Cardiac muscle cell (in vitro differentiated cells and primary cell): Measurements from ENCODE around the gene NCF2. TPM values are rescaled to one million over a fixed set of nuclear protein-coding genes. Genes with fewer than 3 reads are reported as not detected.

ENCODE experiments used
- DNase-seq, 2 donors: peaks; one replicate each; pipeline versions ENCODE4 v3.0.0 to v3.0.0-alpha.2; 2010 to 2017; ENCODE audit warnings: low read depth in 1 of 2, low spot score in 1 of 2
- H3K27ac ChIP-seq: fragments of 200-600 bp; sonication (generic); 2 replicates; pipeline ENCODE4 v1.5.1; 2016
- H3K27me3 ChIP-seq: fragments of 200-600 bp; sonication (generic); 2 replicates; pipeline ENCODE4 v1.6.0; 2016; ENCODE audit warnings: control low read depth
- H3K36me3 ChIP-seq: fragments of 200-600 bp; sonication (generic); 2 replicates; pipeline ENCODE4 v1.5.1; 2016; ENCODE audit warnings: control low read depth
- H3K4me1 ChIP-seq: fragments of 200-600 bp; sonication (generic); 2 replicates; pipeline ENCODE4 v1.8.1; 2017; ENCODE audit warnings: low read depth, mild to moderate bottlenecking, mixed run types
- H3K4me3 ChIP-seq: fragments of 200-600 bp; sonication (generic); 2 replicates; pipeline ENCODE4 v1.5.1; 2016; ENCODE audit warnings: mild to moderate bottlenecking
- H3K9me3 ChIP-seq: fragments of 200-600 bp; sonication (generic); 2 replicates; pipeline ENCODE4 v1.5.1; 2017; ENCODE audit warnings: low read depth, mild to moderate bottlenecking, control low read depth
- CTCF ChIP-seq: IDR thresholded peaks from 2 replicates; pipeline ENCODE4 v1.5.1; 2012; ENCODE audit warnings: low read depth, mild to moderate bottlenecking, low read length
- polyA plus RNA-seq: library from polyadenylated mRNA; unstranded; fragments of >200 nt; fragmentation: Nextera tagmentation; extraction: Ambion mirVana; gene quantifications from 2 replicates; pipeline ENCODE4 v1.2.1, GENCODE V29; 2016
- total RNA-seq: library from RNA; depleted of rRNA; stranded (reverse); fragments of >200 nt; gene quantifications from 2 replicates; pipeline ENCODE4 v1.2.3, GENCODE V29; 2016

Gene NCF2
- total and polyA plus RNA-seq, 2 experiments from 2014 or later, result 0.06 to 1.5 TPM

GRCh38 chr1:183514235-183514634 is 76.0 kb downstream of the NCF2 start:
- peaks cover 5% of the 10 kb centered on the region for H3K4me1 ChIP-seq
- H3K36me3 ChIP-seq, result peaks cover 26% of the 10 kb centered on the region
- H3K4me3 ChIP-seq, result no peak overlapping the region
- no peak for DNase-seq
- H3K27me3 ChIP-seq, result no peaks in the 10 kb centered on the region
- H3K27ac ChIP-seq, result no peak overlapping the region
- TF ChIP-seq CTCF, result no peak
- no peaks in the 10 kb centered on the region for H3K9me3 ChIP-seq

GRCh38 chr1:183512450-183512849 is 77.8 kb downstream of the NCF2 start:
- DNase-seq, result no peak
- no peak overlapping the region for H3K27ac ChIP-seq
- H3K27me3 ChIP-seq, result no peaks in the 10 kb centered on the region
- H3K36me3 ChIP-seq, result peaks cover 11% of the 10 kb centered on the region
- no peak overlapping the region for H3K4me3 ChIP-seq
- no peaks in the 10 kb centered on the region for H3K9me3 ChIP-seq
- peaks cover 5% of the 10 kb centered on the region for H3K4me1 ChIP-seq
- TF ChIP-seq CTCF, result no peak

GRCh38 chr1:183508694-183509093 is 81.6 kb downstream of the NCF2 start:
- H3K27ac ChIP-seq, result no peak overlapping the region
- H3K27me3 ChIP-seq, result no peaks in the 10 kb centered on the region
- H3K4me1 ChIP-seq, result peaks cover 5% of the 10 kb centered on the region
- H3K9me3 ChIP-seq, result no peaks in the 10 kb centered on the region
- H3K4me3 ChIP-seq, result no peak overlapping the region
- no peaks in the 10 kb centered on the region for H3K36me3 ChIP-seq
- TF ChIP-seq CTCF, result no peak
- no peak for DNase-seq

- Histone ChIP-seq H3K27ac (no peak overlapping the region), H3K27me3 (no peaks in the 10 kb centered on the region), H3K4me3 (no peak overlapping the region), H3K36me3 (no peaks in the 10 kb centered on the region), H3K4me1 (no peaks in the 10 kb centered on the region), H3K9me3 (no peaks in the 10 kb centered on the region)
- no peak for DNase-seq
- no peak for TF ChIP-seq CTCF
Measured at GRCh38 chr1:183506561-183506960, 83.7 kb downstream of the NCF2 start.

Other genes starting within 250 kb of the NCF2 start
- 0.12 and 1.3 TPM in 2 replicates for gene NMNAT2, start 172.1 kb downstream of the NCF2 start, total RNA-seq
- not detected in 2 replicates for gene NMNAT2, start 172.1 kb downstream of the NCF2 start, polyA plus RNA-seq
- 31.1 and 38.8 TPM in 2 replicates for gene SMG7, start 118.0 kb downstream of the NCF2 start, total RNA-seq
- gene SMG7, start 118.0 kb downstream of the NCF2 start, polyA plus RNA-seq, result 30.9 and 31.9 TPM in 2 replicates
- 72.5 and 77.3 TPM in 2 replicates for gene ARPC5, start 45.3 kb upstream of the NCF2 start, total RNA-seq
- gene ARPC5, start 45.3 kb upstream of the NCF2 start, polyA plus RNA-seq, result 179 and 202 TPM in 2 replicates
- not detected in 2 replicates for gene APOBEC4, start 62.9 kb upstream of the NCF2 start, total RNA-seq
- gene APOBEC4, start 62.9 kb upstream of the NCF2 start, polyA plus RNA-seq, result 0.42 TPM in 1 of 2 replicates, not detected in the other
- gene RGL1, start 214.7 kb upstream of the NCF2 start, total RNA-seq, result 20.6 and 22.8 TPM in 2 replicates
- gene RGL1, start 214.7 kb upstream of the NCF2 start, polyA plus RNA-seq, result 21.6 and 24.1 TPM in 2 replicates